Measurements from ENCODE around the gene TMEM106B. TPM values are rescaled to one million over a fixed set of nuclear protein-coding genes. Genes with fewer than 3 reads are reported as not detected.
"Not testable (repeated sequence)": the region's sequence is repeated elsewhere in the genome, so short reads cannot be mapped to it uniquely, and the experiment has no call there.

The TMEM106B gene
- total RNA-seq, 1 experiment from 2014 or later: 89.0 TPM

GRCh38 chr7:12222889-12223579 lies 11.9 kb downstream of the TMEM106B start:
- in situ Hi-C loops (cut with HindIII; ENCODE audit: low pct_unique_long_range_greater_than_20kb, low sequenced_read_pairs) (no loop called here), intact Hi-C loops (cut with micrococcal nuclease; ENCODE audit: unreplicated experiment) (no loop called here)
- no peak overlapping the region; the same call in 1 of the 2 replicates for H3K27ac ChIP-seq (ENCODE audit: low read length)
- H3K36me3 ChIP-seq (ENCODE audit: control insufficient read depth, insufficient read depth, low read length): peaks cover 24% of the 10 kb centered on the region
- DNase-seq (ENCODE audit: low read depth, low spot score) (no peak), ATAC-seq (no peak)
- no peak for TF ChIP-seq POLR2AphosphoS5 (IDR thresholded peaks at IDR 0.05; ENCODE audit: low read depth, low read length)
- TF ChIP-seq TCF7L2 (IDR thresholded peaks at IDR 0.05; ENCODE audit: low read depth, low read length): no peak
- TF ChIP-seq REST (IDR thresholded peaks at IDR 0.05; ENCODE audit: insufficient read depth in 1 of 2, low read depth in 2 of 2, low read length in 1 of 2): no peak
- TF ChIP-seq SIN3A (IDR thresholded peaks at IDR 0.05; ENCODE audit: borderline replicate concordance, insufficient read depth, low read depth, low read length): no peak
- TF ChIP-seq CTCF (IDR thresholded peaks at IDR 0.05): no peak
- no peak overlapping the region for H3K4me3 ChIP-seq (ENCODE audit: low read depth in 2 of 2, low read length in 2 of 2)
- peaks cover 2% of the 10 kb centered on the region; the same call in 1 of the 2 replicates for H3K9me3 ChIP-seq (ENCODE audit: control insufficient read depth, insufficient read depth, low read depth, low read length)
- H3K27me3 ChIP-seq (ENCODE audit: control insufficient read depth, insufficient read depth, low read length): no peaks in the 10 kb centered on the region
- CTCF ChIA-PET: no interaction called here
- POLR2A ChIA-PET: no interaction called here
- no TSS peak for BruUV-seq (replicated peaks)
- peaks cover 4% of the 10 kb centered on the region; the same call in 1 of the 2 replicates for H3K4me1 ChIP-seq (ENCODE audit: control insufficient read depth, insufficient read depth, low read length)

DNA sequence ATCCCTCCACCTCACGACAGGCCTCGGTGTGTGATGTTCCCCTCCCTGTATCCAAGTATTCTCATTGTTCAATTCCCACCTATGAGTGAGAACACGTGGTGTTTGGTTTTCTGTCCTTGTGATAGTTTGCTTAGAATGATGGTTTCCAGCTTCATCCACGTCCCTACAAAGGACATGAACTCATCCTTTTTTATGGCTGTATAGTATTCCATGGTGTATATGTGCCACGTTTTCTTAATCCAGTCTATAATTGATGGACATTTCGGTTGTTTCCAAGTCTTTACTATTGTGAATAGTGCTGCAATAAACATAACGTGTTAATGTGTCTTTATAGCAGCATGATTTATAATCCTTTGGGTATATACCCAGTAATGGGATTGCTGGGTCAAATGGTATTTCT lies 13.9 kb downstream of the TMEM106B start:
- POLR2A ChIA-PET; H3K9me3 ChIP-seq (ENCODE audit: control insufficient read depth, insufficient read depth, low read depth, low read length); CTCF ChIA-PET; in situ Hi-C loops (cut with HindIII; ENCODE audit: low pct_unique_long_range_greater_than_20kb, low sequenced_read_pairs); H3K4me3 ChIP-seq (ENCODE audit: low read depth in 2 of 2, low read length in 2 of 2); intact Hi-C loops (cut with micrococcal nuclease; ENCODE audit: unreplicated experiment); ATAC-seq; BruUV-seq (replicated peaks); H3K27me3 ChIP-seq (ENCODE audit: control insufficient read depth, insufficient read depth, low read length); H3K4me1 ChIP-seq (ENCODE audit: control insufficient read depth, insufficient read depth, low read length); DNase-seq (ENCODE audit: low read depth, low spot score); H3K27ac ChIP-seq (ENCODE audit: low read length): not testable (repeated sequence)
- H3K36me3 ChIP-seq (ENCODE audit: control insufficient read depth, insufficient read depth, low read length): peaks cover 13% of the 10 kb centered on the region; the same call in 1 of the 2 replicates

DNA sequence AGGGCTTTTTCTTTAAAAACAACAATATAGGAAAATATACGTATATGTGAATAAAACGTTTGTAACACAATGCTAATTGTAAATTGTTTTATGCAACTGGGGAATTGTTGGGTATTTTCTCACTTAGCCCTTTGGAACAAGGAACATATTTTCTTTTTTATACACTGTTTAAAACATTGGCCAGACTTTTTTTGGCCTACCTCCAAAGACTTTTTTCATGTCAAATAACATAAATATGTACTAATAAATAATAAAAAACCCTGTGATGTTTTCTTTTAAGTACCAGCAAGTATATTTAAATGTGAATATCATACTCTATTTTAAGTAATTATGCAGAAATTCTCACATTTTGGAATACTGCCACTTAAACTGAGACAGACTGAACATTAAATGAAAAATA lies 15.7 kb downstream of the TMEM106B start:
- intact Hi-C loops (cut with micrococcal nuclease; ENCODE audit: unreplicated experiment): no loop called here

More for the DNA sequence above, 15.7 kb downstream of the TMEM106B start:
- in situ Hi-C loops (cut with HindIII; ENCODE audit: low pct_unique_long_range_greater_than_20kb, low sequenced_read_pairs): no loop called here
- Histone ChIP-seq H3K4me1 (ENCODE audit: control insufficient read depth, insufficient read depth, low read length) (no peaks in the 10 kb centered on the region), H3K4me3 (ENCODE audit: low read depth in 2 of 2, low read length in 2 of 2) (no peak overlapping the region), H3K27me3 (ENCODE audit: control insufficient read depth, insufficient read depth, low read length) (no peaks in the 10 kb centered on the region), H3K9me3 (ENCODE audit: control insufficient read depth, insufficient read depth, low read depth, low read length) (peaks cover 2% of the 10 kb centered on the region; the same call in 1 of the 2 replicates), H3K27ac (ENCODE audit: low read length) (no peak overlapping the region), H3K36me3 (ENCODE audit: control insufficient read depth, insufficient read depth, low read length) (peaks cover 26% of the 10 kb centered on the region)
- ChIA-PET POLR2A (no interaction called here), CTCF (no interaction called here)
- BruUV-seq (replicated peaks): TSS peak; percentile 9
- DNase-seq (ENCODE audit: low read depth, low spot score): no peak
- no peak for ATAC-seq
- TF ChIP-seq TCF7L2 (IDR thresholded peaks at IDR 0.05; ENCODE audit: low read depth, low read length): no peak
- TF ChIP-seq CTCF (IDR thresholded peaks at IDR 0.05): no peak
- TF ChIP-seq POLR2AphosphoS5 (IDR thresholded peaks at IDR 0.05; ENCODE audit: low read depth, low read length): no peak
- no peak for TF ChIP-seq SIN3A (IDR thresholded peaks at IDR 0.05; ENCODE audit: borderline replicate concordance, insufficient read depth, low read depth, low read length)
- no peak for TF ChIP-seq REST (IDR thresholded peaks at IDR 0.05; ENCODE audit: insufficient read depth in 1 of 2, low read depth in 2 of 2, low read length in 1 of 2)
